Stimulated activated CD8-positive, alpha-beta memory T cell treated with anti-CD3 and anti-CD28 coated beads, Interleukin-7, amount 100 ng/mL, for 48 hours (primary cell): ENCODE results near the gene LYSMD1.

Experiments used
- DNase-seq, 2 donors: peaks; one replicate each; pipeline ENCODE4 v3.0.0-alpha.2; 2020; ENCODE audit warnings: low read depth in 1 of 2; ENCODE audit errors: extremely low read depth in 1 of 2

The LYSMD1 gene

GRCh38 chr1:151176514-151177045 is 10.9 kb upstream of the LYSMD1 start:
- no peak for DNase-seq

GRCh38 chr1:151175863-151176262 is 10.2 kb upstream of the LYSMD1 start, which contains the start of gene TMOD4:
TSS of gene TMOD4 (minus strand) at chr1:151175981. CDS start at chr1:151174875, 1,106 bp downstream.
- no peak for DNase-seq

- no peak for DNase-seq
Observed at GRCh38 chr1:151175041-151175741, 9.5 kb upstream of the LYSMD1 start.

- no peak for DNase-seq
Observed at GRCh38 chr1:151171190-151171589, 5.5 kb upstream of the LYSMD1 start.

- no peak for DNase-seq
Observed at GRCh38 chr1:151167116-151167515, 1.4 kb upstream of the LYSMD1 start.

GRCh38 chr1:151166505-151166956 is 829 bp upstream of the LYSMD1 start:
- DNase-seq: no peak

GRCh38 chr1:151165281-151165737 is 393 bp downstream of the LYSMD1 start:
- DNase-seq: no peak

- DNase-seq: no peak
Observed at GRCh38 chr1:151164732-151165280, 896 bp downstream of the LYSMD1 start.

GRCh38 chr1:151159373-151159772 is 6.3 kb downstream of the LYSMD1 start:
- DNase-seq: no peak

- DNase-seq: no peak
Observed at GRCh38 chr1:151158751-151159251, 6.9 kb downstream of the LYSMD1 start.

- peak in 1 of 2 donors; percentile 55 for DNase-seq
Observed at GRCh38 chr1:151158326-151158725, 7.4 kb downstream of the LYSMD1 start.

- peak in 1 of 2 donors; percentile 63 for DNase-seq
Observed at GRCh38 chr1:151157067-151157531, 8.6 kb downstream of the LYSMD1 start.

- DNase-seq: peak in 1 of 2 donors; percentile 85
Observed at GRCh38 chr1:151156515-151156819, 9.2 kb downstream of the LYSMD1 start, which contains the start of gene TNFAIP8L2. TSS of gene TNFAIP8L2 (plus strand) at chr1:151156649. CDS start at chr1:151158698, 2,049 bp downstream.

- DNase-seq: no peak
Observed at GRCh38 chr1:151147665-151148064, 18.0 kb downstream of the LYSMD1 start.

- no peak for DNase-seq
Observed at GRCh38 chr1:151147132-151147503, 18.6 kb downstream of the LYSMD1 start.

GRCh38 chr1:151146412-151147131 is 19.1 kb downstream of the LYSMD1 start, which contains the start of gene SEMA6C:
TSS of gene SEMA6C (minus strand) at chr1:151146631. CDS start at chr1:151142621, 4,010 bp downstream.
- peak; percentile 78 to 85 for DNase-seq

- no peak for DNase-seq
Observed at GRCh38 chr1:151146072-151146411, 19.7 kb downstream of the LYSMD1 start.

- no peak for DNase-seq
Observed at GRCh38 chr1:151145304-151146071, 20.2 kb downstream of the LYSMD1 start.

GRCh38 chr1:151144474-151145303 is 21.0 kb downstream of the LYSMD1 start:
- no peak for DNase-seq

- DNase-seq: no peak
Observed at GRCh38 chr1:151143986-151144385, 21.7 kb downstream of the LYSMD1 start.
